Measurements from ENCODE around the gene TRPC4.

TRPC4 gene

GRCh38 chr13:37587236-37587635, 282.3 kb downstream of the TRPC4 start:
- TF ChIP-seq YY1 (IDR thresholded peaks at IDR 0.05; ENCODE audit: low read depth) = no peak
- no peak for TF ChIP-seq NFIC (IDR thresholded peaks at IDR 0.05)
- TF ChIP-seq EGR1 (IDR thresholded peaks at IDR 0.05) = no peak
- TF ChIP-seq CREB1 (IDR thresholded peaks at IDR 0.05; ENCODE audit: low read depth) = no peak
- TF ChIP-seq TAF1 (IDR thresholded peaks at IDR 0.05; ENCODE audit: low read depth) = no peak
- no peak for TF ChIP-seq MAX (IDR thresholded peaks at IDR 0.05)
- no peak for TF ChIP-seq CEBPB (IDR thresholded peaks at IDR 0.05)
- no peak for TF ChIP-seq TCF12 (IDR thresholded peaks at IDR 0.05; ENCODE audit: low read depth)
- TF ChIP-seq REST (IDR thresholded peaks at IDR 0.05; ENCODE audit: low read depth) = no peak
